Mesendoderm (in vitro differentiated cells): Measurements from ENCODE around the gene SOD3.

ENCODE experiments used
- DNase-seq: peaks from one replicate; pipeline ENCODE4 v3.0.0; 2013
- H2AK5ac ChIP-seq: 2 replicates; pipeline ENCODE4 v1.6.1; 2013; ENCODE audit warnings: low read length, inconsistent platforms
- H2BK120ac ChIP-seq: 2 replicates; pipeline ENCODE4 v1.6.1; 2013; ENCODE audit warnings: low read depth, mild to moderate bottlenecking, low read length, moderate library complexity, mixed read lengths
- H2BK15ac ChIP-seq: replicated peaks from 2 replicates; pipeline ENCODE4 v1.6.1; 2013; ENCODE audit warnings: low read depth, mild to moderate bottlenecking, moderate library complexity
- H2BK5ac ChIP-seq: 2 replicates; pipeline ENCODE4 v1.6.1; 2013; ENCODE audit warnings: low read length, inconsistent platforms
- H3K18ac ChIP-seq: 2 replicates; pipeline ENCODE4 v1.6.1; 2013; ENCODE audit warnings: mild to moderate bottlenecking, low read length, mixed read lengths
- H3K23ac ChIP-seq: one replicate; pipeline ENCODE4 v1.6.1; 2013; ENCODE audit warnings: low read length
- H3K27ac ChIP-seq: 2 replicates; pipeline ENCODE4 v1.5.1; 2013; ENCODE audit warnings: low read depth, mild to moderate bottlenecking, inconsistent platforms, low read length, moderate library complexity
- H3K27me3 ChIP-seq: 2 replicates; pipeline ENCODE4 v1.6.1; 2013; ENCODE audit warnings: low read length, control low read depth, mild to moderate bottlenecking, inconsistent platforms; ENCODE audit not compliant: insufficient read depth, poor library complexity
- H3K36me3 ChIP-seq: 2 replicates; pipeline ENCODE4 v1.6.1; 2013; ENCODE audit warnings: low read length, inconsistent platforms; ENCODE audit not compliant: control insufficient read depth, insufficient read depth
- H3K4ac ChIP-seq: one replicate; pipeline ENCODE4 v1.6.1; 2013; ENCODE audit warnings: low read depth, mild to moderate bottlenecking, low read length, moderate library complexity
- H3K4me1 ChIP-seq: 2 replicates; pipeline ENCODE4 v1.6.1; 2013; ENCODE audit warnings: low read depth, low read length, inconsistent platforms; ENCODE audit not compliant: control insufficient read depth
- H3K4me2 ChIP-seq: 2 replicates; pipeline ENCODE4 v1.6.1; 2013; ENCODE audit warnings: low read length
- H3K4me3 ChIP-seq: 2 replicates; pipeline ENCODE4 v1.5.1; 2013; ENCODE audit warnings: mild to moderate bottlenecking, low read length
- H3K56ac ChIP-seq: one replicate; pipeline ENCODE4 v1.6.1; 2013; ENCODE audit warnings: low read length
- H3K79me1 ChIP-seq: 2 replicates; pipeline ENCODE4 v1.6.1; 2013; ENCODE audit warnings: low read length, inconsistent platforms
- H3K79me2 ChIP-seq: 2 replicates; pipeline ENCODE4 v1.6.1; 2013; ENCODE audit warnings: mild to moderate bottlenecking, low read length; ENCODE audit not compliant: control insufficient read depth, insufficient read depth
- H3K9ac ChIP-seq: 2 replicates; pipeline ENCODE4 v1.6.1; 2013; ENCODE audit warnings: low read length, inconsistent platforms
- H4K5ac ChIP-seq: one replicate; pipeline ENCODE4 v1.6.1; 2013; ENCODE audit warnings: low read length
- H4K8ac ChIP-seq: one replicate; pipeline ENCODE4 v1.6.1; 2013; ENCODE audit warnings: low read depth, mild to moderate bottlenecking, control low read depth, low read length, moderate library complexity
- WGBS: extraction: QIAGEN DNeasy Blood & Tissue Kit; methylation state at CpG from one replicate; pipeline ENCODE4 v1.1.7; 2013; ENCODE audit warnings: low lambda C conversion rate, missing lambda C conversion rate; ENCODE audit not compliant: insufficient coverage; ENCODE audit errors: extremely low coverage; 5-methylcytosine and 5-hydroxymethylcytosine counted together

The SOD3 gene

DNA sequence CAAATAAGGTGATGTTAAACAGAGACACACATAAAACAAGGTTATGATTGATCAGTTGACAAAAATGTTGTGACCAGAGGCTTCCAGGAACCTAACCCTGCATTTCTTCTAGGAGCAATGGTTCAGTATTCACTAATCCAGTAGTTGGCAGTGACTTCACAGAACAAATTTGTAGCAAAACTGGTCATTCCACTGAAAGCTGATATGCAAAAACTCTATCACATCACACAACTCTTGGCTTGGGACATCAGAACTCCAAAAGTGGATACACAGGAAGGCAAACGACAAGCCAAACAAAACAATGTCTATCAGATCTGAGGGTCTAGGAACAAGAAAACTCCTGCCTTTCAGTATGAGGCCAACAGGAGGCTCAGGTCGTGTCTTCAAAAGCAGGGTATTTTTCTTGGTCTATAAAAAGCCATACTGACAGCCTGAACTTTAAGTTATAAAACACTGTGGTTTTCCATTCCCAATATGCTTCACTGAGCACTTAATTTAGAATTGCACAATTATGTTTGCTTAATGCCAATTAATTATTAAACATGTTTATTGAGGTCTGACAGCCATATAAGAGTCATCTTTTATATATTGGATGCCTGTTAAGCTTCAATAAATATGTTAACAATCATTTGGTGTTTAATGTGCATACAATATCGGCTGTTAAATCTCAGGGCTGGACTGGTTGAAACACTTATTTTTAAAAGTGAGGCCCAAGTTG lies 45.6 kb downstream of the SOD3 start:
- Histone ChIP-seq H2BK15ac (no peak overlapping the region), H2BK120ac (no peak overlapping the region), H3K4me3 (no peak overlapping the region), H2AK5ac (no peak overlapping the region), H3K4me2 (no peak overlapping the region), H4K5ac (no peak overlapping the region), H3K4ac (no peak overlapping the region), H3K27me3 (no peaks in the 10 kb centered on the region), H2BK5ac (no peak overlapping the region), H3K56ac (no peak overlapping the region), H4K8ac (no peak overlapping the region), H3K23ac (no peak overlapping the region), H3K36me3 (no peaks in the 10 kb centered on the region), H3K27ac (no peak overlapping the region), H3K9ac (no peak overlapping the region), H3K18ac (no peak overlapping the region), H3K4me1 (no peaks in the 10 kb centered on the region), H3K79me2 (no peaks in the 10 kb centered on the region), H3K79me1 (no peaks in the 10 kb centered on the region)
- no peak for DNase-seq
- no CpG with 5 or more reads among the region's 3 CpGs for WGBS

DNA sequence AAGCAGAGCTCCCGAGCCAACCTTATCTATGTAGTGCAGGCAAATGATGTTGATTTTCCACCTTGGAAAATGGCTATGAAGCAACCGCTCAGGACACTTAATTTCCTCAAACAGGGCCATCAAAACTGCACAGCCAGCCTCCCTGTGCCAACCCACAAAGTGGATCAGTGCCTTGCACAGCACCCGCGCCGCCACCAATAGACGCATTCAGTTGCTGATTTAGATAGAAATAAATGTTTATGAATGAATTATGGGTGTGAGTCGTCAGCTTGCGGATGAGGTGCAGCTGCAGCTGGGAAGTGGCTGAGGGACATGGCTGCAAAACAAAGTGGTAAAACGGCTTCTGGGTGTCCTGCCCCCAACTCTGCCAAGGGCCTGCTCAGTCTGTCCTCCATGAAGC lies 47.0 kb downstream of the SOD3 start:
- H3K4me2 ChIP-seq: no peak overlapping the region
- no peak overlapping the region for H2BK5ac ChIP-seq
- H3K56ac ChIP-seq: no peak overlapping the region
- H3K4ac ChIP-seq: no peak overlapping the region
- H3K79me1 ChIP-seq: no peaks in the 10 kb centered on the region
- no peak overlapping the region for H2AK5ac ChIP-seq
- H3K23ac ChIP-seq: no peak overlapping the region
- H3K9ac ChIP-seq: no peak overlapping the region
- H3K27ac ChIP-seq: no peak overlapping the region
- H3K79me2 ChIP-seq: no peaks in the 10 kb centered on the region
- H3K36me3 ChIP-seq: no peaks in the 10 kb centered on the region
- H4K5ac ChIP-seq: no peak overlapping the region
- no peak overlapping the region for H2BK15ac ChIP-seq
- no peak overlapping the region for H4K8ac ChIP-seq
- H3K4me1 ChIP-seq: peaks cover 3% of the 10 kb centered on the region
- H2BK120ac ChIP-seq: no peak overlapping the region
- DNase-seq: no peak
- no peaks in the 10 kb centered on the region for H3K27me3 ChIP-seq
- no peak overlapping the region for H3K4me3 ChIP-seq
- WGBS: no CpG with 5 or more reads among the region's 9 CpGs
- H3K18ac ChIP-seq: no peak overlapping the region

DNA sequence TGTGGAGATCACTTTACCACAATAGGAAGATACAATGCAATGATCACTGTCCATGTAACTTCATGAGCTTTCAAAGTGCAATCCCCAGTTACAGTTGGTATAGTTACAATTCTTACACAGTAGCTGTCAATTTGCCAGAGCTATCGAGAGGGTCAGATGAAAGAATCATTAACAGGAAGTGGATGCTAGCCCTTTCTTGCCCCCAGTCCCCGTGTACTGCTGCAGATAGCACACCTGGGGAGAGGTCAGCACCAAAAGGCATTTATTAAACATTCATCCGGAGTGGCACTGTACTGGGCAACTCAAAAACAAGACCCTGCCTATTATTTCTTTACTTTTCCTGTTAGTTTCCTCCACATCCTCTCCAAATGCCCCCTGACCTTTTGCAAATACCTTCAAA lies 47.7 kb downstream of the SOD3 start:
- no peak overlapping the region for H2AK5ac ChIP-seq
- no peak overlapping the region for H3K23ac ChIP-seq
- H3K4me1 ChIP-seq: peaks cover 3% of the 10 kb centered on the region
- no peak overlapping the region for H3K9ac ChIP-seq
- no CpG with 5 or more reads among the region's 3 CpGs for WGBS
- no peak overlapping the region for H3K27ac ChIP-seq
- no peak overlapping the region for H4K5ac ChIP-seq
- H2BK5ac ChIP-seq: no peak overlapping the region
- H2BK120ac ChIP-seq: no peak overlapping the region
- no peak overlapping the region for H3K56ac ChIP-seq
- DNase-seq: no peak
- no peak overlapping the region for H3K4me3 ChIP-seq
- H3K4me2 ChIP-seq: no peak overlapping the region
- no peaks in the 10 kb centered on the region for H3K79me1 ChIP-seq
- H3K18ac ChIP-seq: no peak overlapping the region
- H4K8ac ChIP-seq: no peak overlapping the region
- no peak overlapping the region for H2BK15ac ChIP-seq
- no peak overlapping the region for H3K4ac ChIP-seq
- H3K79me2 ChIP-seq: no peaks in the 10 kb centered on the region
- H3K36me3 ChIP-seq: no peaks in the 10 kb centered on the region
- H3K27me3 ChIP-seq: no peaks in the 10 kb centered on the region

GRCh38 chr4:24845132-24845531 lies 49.8 kb downstream of the SOD3 start:
- Histone ChIP-seq H2AK5ac (no peak overlapping the region), H3K4ac (no peak overlapping the region), H4K5ac (no peak overlapping the region), H2BK5ac (no peak overlapping the region), H3K9ac (no peak overlapping the region), H3K4me1 (peaks cover 3% of the 10 kb centered on the region), H3K27ac (no peak overlapping the region), H3K27me3 (no peaks in the 10 kb centered on the region), H3K79me1 (no peaks in the 10 kb centered on the region), H2BK15ac (no peak overlapping the region), H3K56ac (no peak overlapping the region), H3K4me2 (no peak overlapping the region), H3K4me3 (no peak overlapping the region), H3K36me3 (no peaks in the 10 kb centered on the region), H3K23ac (no peak overlapping the region), H2BK120ac (no peak overlapping the region), H3K18ac (no peak overlapping the region), H3K79me2 (no peaks in the 10 kb centered on the region), H4K8ac (no peak overlapping the region)
- WGBS: no CpG with 5 or more reads among the region's 8 CpGs
- no peak for DNase-seq

DNA sequence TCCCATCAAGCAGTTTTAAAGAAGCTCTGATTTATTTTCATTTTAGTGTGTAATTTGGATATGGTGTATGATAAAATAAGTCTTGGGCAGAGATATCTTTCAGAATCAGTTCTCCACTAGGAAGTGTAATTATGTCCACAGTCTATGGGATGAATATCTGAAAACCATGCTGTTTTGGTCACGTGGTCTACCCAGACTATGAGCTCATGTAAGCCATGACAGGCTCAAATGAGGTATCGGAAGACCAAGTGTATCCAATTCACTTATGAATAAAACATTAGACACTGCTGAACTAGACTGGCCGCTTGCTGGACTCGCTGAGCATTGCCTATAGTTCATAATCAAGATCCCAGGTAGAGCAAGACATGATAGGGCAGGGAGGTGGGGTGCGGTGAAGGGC lies 50.5 kb downstream of the SOD3 start:
- no peak overlapping the region for H3K4ac ChIP-seq
- no peak overlapping the region for H4K5ac ChIP-seq
- H3K56ac ChIP-seq: no peak overlapping the region
- no peak overlapping the region for H3K18ac ChIP-seq
- H3K4me2 ChIP-seq: no peak overlapping the region
- H2AK5ac ChIP-seq: no peak overlapping the region
- H2BK5ac ChIP-seq: no peak overlapping the region
- no peak overlapping the region for H3K4me3 ChIP-seq
- H2BK15ac ChIP-seq: no peak overlapping the region
- DNase-seq: no peak
- H3K36me3 ChIP-seq: no peaks in the 10 kb centered on the region
- H3K79me2 ChIP-seq: no peaks in the 10 kb centered on the region
- H2BK120ac ChIP-seq: no peak overlapping the region
- H3K23ac ChIP-seq: no peak overlapping the region
- H3K9ac ChIP-seq: no peak overlapping the region
- no CpG with 5 or more reads among the region's 5 CpGs for WGBS
- no peak overlapping the region for H4K8ac ChIP-seq
- H3K4me1 ChIP-seq: peaks cover 3% of the 10 kb centered on the region
- H3K27me3 ChIP-seq: no peaks in the 10 kb centered on the region
- H3K27ac ChIP-seq: no peak overlapping the region
- no peaks in the 10 kb centered on the region for H3K79me1 ChIP-seq

GRCh38 chr4:24846716-24847115 lies 51.3 kb downstream of the SOD3 start:
- no peak overlapping the region for H3K56ac ChIP-seq
- H3K18ac ChIP-seq: no peak overlapping the region
- no peak overlapping the region for H3K27ac ChIP-seq
- WGBS: no CpG with 5 or more reads among the region's 5 CpGs
- no peak overlapping the region for H2BK5ac ChIP-seq
- no peak overlapping the region for H2BK120ac ChIP-seq
- no peak overlapping the region for H3K23ac ChIP-seq
- no peaks in the 10 kb centered on the region for H3K79me1 ChIP-seq
- H3K27me3 ChIP-seq: no peaks in the 10 kb centered on the region
- H4K5ac ChIP-seq: no peak overlapping the region
- H3K4ac ChIP-seq: no peak overlapping the region
- no peaks in the 10 kb centered on the region for H3K79me2 ChIP-seq
- H4K8ac ChIP-seq: no peak overlapping the region
- H3K4me3 ChIP-seq: no peak overlapping the region
- no peaks in the 10 kb centered on the region for H3K36me3 ChIP-seq
- H2AK5ac ChIP-seq: no peak overlapping the region
- no peak overlapping the region for H2BK15ac ChIP-seq
- H3K4me1 ChIP-seq: peaks cover 3% of the 10 kb centered on the region
- H3K9ac ChIP-seq: no peak overlapping the region
- no peak overlapping the region for H3K4me2 ChIP-seq
- DNase-seq: no peak
